CD4-positive, alpha-beta T cell (primary cell): ENCODE measurements around the gene MMADHC. TPM values are rescaled to one million over a fixed set of nuclear protein-coding genes. Genes with fewer than 3 reads are reported as not detected.

Experiments
- ATAC-seq: fragments of 200-7000 bp; cut with Tn5 transposase; one replicate; pipeline ENCODE4 v1.10.0; 2022; ENCODE audit warnings: mild to moderate bottlenecking; ENCODE audit not compliant: poor library complexity
- CTCF ChIA-PET: fragments of 350-600 bp; sonication (Branson Sonifier 250); formaldehyde crosslinking; loops from one replicate; lab custom pipeline; 2021; ENCODE audit warnings: antibody characterized with exemption, inconsistent platforms; lab: Charles Lee
- POLR2A ChIA-PET: fragments of 350-600 bp; sonication (Branson Sonifier 250); formaldehyde crosslinking; loops from one replicate; lab custom pipeline; 2021; ENCODE audit warnings: antibody characterized with exemption, inconsistent platforms; lab: Charles Lee
- DNase-seq, 14 experiments: peaks; one replicate each; pipeline ENCODE4 v3.0.0-alpha.2; 2013 to 2020; ENCODE audit warnings: mixed read lengths in 2 of 14
- H3K27ac ChIP-seq, 2 donors: one replicate each; pipeline versions ENCODE4 v1.5.1 to v1.7.0; 2013; ENCODE audit warnings: low read length in 2 of 2, low read depth in 1 of 2, mild to moderate bottlenecking in 1 of 2
- H3K27me3 ChIP-seq, 2 experiments: 1 replicate in 1 of 2; 2 replicates in 1 of 2; pipeline versions ENCODE4 v1.6.1 to v1.7.0; 2013; ENCODE audit warnings: low read length in 2 of 2, control low read depth in 1 of 2, mild to moderate bottlenecking in 1 of 2, moderate library complexity in 1 of 2; ENCODE audit not compliant: insufficient read depth in 2 of 2, control insufficient read depth in 1 of 2
- H3K36me3 ChIP-seq: one replicate; pipeline ENCODE4 v1.6.1; 2013; ENCODE audit warnings: low read length, control low read depth; ENCODE audit not compliant: insufficient read depth
- H3K4me1 ChIP-seq: one replicate; pipeline ENCODE4 v1.6.1; 2013; ENCODE audit warnings: low read length, control low read depth; ENCODE audit not compliant: insufficient read depth
- H3K4me3 ChIP-seq: one replicate; pipeline ENCODE4 v1.5.1; 2013; ENCODE audit warnings: mild to moderate bottlenecking, low read length, moderate library complexity
- H3K9me3 ChIP-seq, 2 experiments: 1 replicate in 1 of 2; 2 replicates in 1 of 2; pipeline versions ENCODE4 v1.6.1 to v1.7.0; 2013; ENCODE audit warnings: low read length in 2 of 2, mild to moderate bottlenecking in 2 of 2, control low read depth in 1 of 2, moderate library complexity in 1 of 2; ENCODE audit not compliant: control insufficient read depth in 1 of 2, insufficient read depth in 1 of 2
- H3K27ac Mint-ChIP-seq: one replicate; pipeline ENCODE4 v1.8.0; 2020; ENCODE audit warnings: mixed read lengths
- H3K27me3 Mint-ChIP-seq: one replicate; pipeline ENCODE4 v1.8.0; 2021; ENCODE audit warnings: mixed read lengths
- H3K36me3 Mint-ChIP-seq: one replicate; pipeline ENCODE4 v1.8.0; 2021; ENCODE audit warnings: low read depth, mixed read lengths
- H3K4me1 Mint-ChIP-seq: one replicate; pipeline ENCODE4 v1.8.0; 2021; ENCODE audit warnings: low read depth, mixed read lengths
- H3K4me3 Mint-ChIP-seq: one replicate; pipeline ENCODE4 v1.8.0; 2020; ENCODE audit warnings: mild to moderate bottlenecking, mixed read lengths
- H3K9me3 Mint-ChIP-seq: one replicate; pipeline ENCODE4 v1.8.0; 2020; ENCODE audit warnings: mixed read lengths
- CTCF ChIP-seq: fragments of 200-600 bp; IDR thresholded peaks from one replicate; pipeline ENCODE4 v1.8.0; 2022; ENCODE audit warnings: antibody characterized with exemption, mild to moderate bottlenecking
- intact Hi-C, 2 experiments: fragments of 100-400 bp; cut with DNase I in 1 of 2; cut with micrococcal nuclease in 1 of 2; formaldehyde crosslinking; loops; one replicate each; pipeline versions ENCODE4 v1.15.1 to v1.9.0; 2023 to 2025; cut with DNase I, micrococcal nuclease
- total RNA-seq, 174 experiments: library from RNA in 2 of 174; stranded (reverse) in 2 of 174; gene quantifications; one replicate each; pipeline ENCODE4 v1.2.3 and lab custom pipeline; 2021 to 2026

MMADHC gene
- total RNA-seq, 2 experiments from 2014 or later = 77.3 to 77.8 TPM

- no peak overlapping the region for H3K4me3 Mint-ChIP-seq
- Histone ChIP-seq H3K27me3 (no peaks in the 10 kb centered on the region), H3K9me3 (no peaks in the 10 kb centered on the region), H3K4me1 (peaks cover 12% of the 10 kb centered on the region), H3K36me3 (no peaks in the 10 kb centered on the region), H3K4me3 (no peak overlapping the region), H3K27ac (no peak overlapping the region)
- no peaks in the 10 kb centered on the region for H3K9me3 Mint-ChIP-seq
- peak in 1 of 14 experiments; percentile 5 for DNase-seq
- peaks cover 16% of the 10 kb centered on the region for H3K4me1 Mint-ChIP-seq
- CTCF ChIA-PET = interaction anchor here (0.8 kb wide), 1 partner anchor 11 kb away, joined by 3 read pairs; no protein-coding TSS in a partner anchor
- no peak for TF ChIP-seq CTCF
- H3K27me3 Mint-ChIP-seq = peaks cover 13% of the 10 kb centered on the region
- no peak for ATAC-seq
- no peaks in the 10 kb centered on the region for H3K36me3 Mint-ChIP-seq
- no peak overlapping the region for H3K27ac Mint-ChIP-seq
- POLR2A ChIA-PET = no interaction called here
- intact Hi-C loops = no loop called here
These were observed 13.7 kb upstream of the MMADHC start for GRCh38 chr2:149601141-149601796.

GRCh38 chr2:149597668-149598326 is 10.2 kb upstream of the MMADHC start:
- peak overlapping the region; percentile 34 for H3K4me3 Mint-ChIP-seq
- no peak overlapping the region for H3K4me3 ChIP-seq
- H3K4me1 Mint-ChIP-seq = peaks cover 16% of the 10 kb centered on the region
- CTCF ChIA-PET = interaction anchor here (0.6 to 2.3 kb wide), 5 partner anchors 10 to 1692 kb away, joined by 3 to 10 read pairs (median 3); partner anchors contain the start of genes MMADHC and NMI
- peaks cover 12% of the 10 kb centered on the region for H3K4me1 ChIP-seq
- POLR2A ChIA-PET = interaction anchor here (0.6 kb wide), 1 partner anchor 11 kb away, joined by 5 read pairs; the partner anchor contains the start of gene MMADHC
- peak; percentile 82 for TF ChIP-seq CTCF
- H3K9me3 ChIP-seq = no peaks in the 10 kb centered on the region
- DNase-seq (peak; percentile 2 to 81 (median 34)), ATAC-seq (peak; percentile 95)
- peaks cover 39% of the 10 kb centered on the region for H3K27me3 Mint-ChIP-seq
- H3K36me3 ChIP-seq = no peaks in the 10 kb centered on the region
- no peaks in the 10 kb centered on the region for H3K9me3 Mint-ChIP-seq
- peaks cover 0 to 6% of the 10 kb centered on the region in 2 experiments for H3K27me3 ChIP-seq
- intact Hi-C loops = loop anchor here (1.0 to 10.0 kb wide), 9 partner anchors 885 to 1840 kb away; no protein-coding TSS in a partner anchor
- H3K36me3 Mint-ChIP-seq = no peaks in the 10 kb centered on the region
- H3K27ac ChIP-seq = no peak overlapping the region
- H3K27ac Mint-ChIP-seq = no peak overlapping the region

- H3K27ac ChIP-seq = no peak overlapping the region
- POLR2A ChIA-PET = interaction anchor here (0.9 to 1.1 kb wide), 2 partner anchors 10 to 1455 kb away, joined by 3 to 6 read pairs; partner anchors contain the start of gene MMADHC
- peak overlapping the region; percentile 34 for H3K4me3 Mint-ChIP-seq
- H3K36me3 Mint-ChIP-seq = no peaks in the 10 kb centered on the region
- ATAC-seq (no peak), DNase-seq (no peak)
- H3K36me3 ChIP-seq = no peaks in the 10 kb centered on the region
- H3K4me1 Mint-ChIP-seq = peaks cover 16% of the 10 kb centered on the region
- no peak overlapping the region for H3K27ac Mint-ChIP-seq
- CTCF ChIA-PET = interaction anchor here (1.0 to 2.3 kb wide), 4 partner anchors 10 to 1642 kb away, joined by 3 to 10 read pairs (median 4); partner anchors contain the start of gene MMADHC
- peaks cover 39% of the 10 kb centered on the region for H3K27me3 Mint-ChIP-seq
- H3K27me3 ChIP-seq = peaks cover 0 to 6% of the 10 kb centered on the region in 2 experiments
- no peaks in the 10 kb centered on the region for H3K9me3 Mint-ChIP-seq
- TF ChIP-seq CTCF = no peak
- H3K4me1 ChIP-seq = peaks cover 12% of the 10 kb centered on the region
- H3K9me3 ChIP-seq = no peaks in the 10 kb centered on the region
- intact Hi-C loops = loop anchor here (1.0 to 10.0 kb wide), 8 partner anchors 885 to 1840 kb away; no protein-coding TSS in a partner anchor
- no peak overlapping the region for H3K4me3 ChIP-seq
These were observed 9.6 kb upstream of the MMADHC start for GRCh38 chr2:149597050-149597667.
